Cardiac ventricle fibroblast (primary cell): Measurements from ENCODE around the gene CCDC172. TPM values are rescaled to one million over a fixed set of nuclear protein-coding genes. Genes with fewer than 3 reads are reported as not detected.

ENCODE experiments used
- total RNA-seq: library from RNA; depleted of rRNA; stranded (reverse); fragments of >200 nt; gene quantifications from 2 replicates; pipeline ENCODE4 v1.2.3, GENCODE V29; 2015

The CCDC172 gene, protein sequence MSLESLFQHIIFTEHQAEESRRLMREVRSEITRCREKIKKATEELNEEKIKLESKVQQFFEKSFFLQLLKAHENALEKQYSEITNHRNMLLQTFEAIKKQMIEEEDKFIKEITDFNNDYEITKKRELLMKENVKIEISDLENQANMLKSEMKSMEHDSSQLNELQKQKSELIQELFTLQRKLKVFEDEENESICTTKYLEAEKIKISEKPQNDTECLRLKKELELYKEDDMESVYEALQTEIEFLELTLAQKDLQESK
- not detected in 2 replicates for total RNA-seq

GRCh38 chr10:116324227-116324950, at the start of gene CCDC172:
CCDC172 (plus strand) TSS chr10:116324448; CDS start chr10:116325012, 564 bp downstream.

GRCh38 chr10:116427671-116428070, 103.4 kb downstream of the CCDC172 start, which contains the start of gene PNLIPRP3:
PNLIPRP3 (plus strand) TSS chr10:116427847; CDS start chr10:116428013, 166 bp downstream.

Other genes with a start within 250 kb of the CCDC172 start
- gene GFRA1, start 51.2 kb upstream of the CCDC172 start, total RNA-seq: 0.19 and 0.68 TPM in 2 replicates
- not detected in 2 replicates for gene PNLIPRP3, start 103.4 kb downstream of the CCDC172 start, total RNA-seq
- gene PNLIP, start 221.5 kb downstream of the CCDC172 start, total RNA-seq: not detected in 2 replicates